Measurements from ENCODE around the gene MANF.

The MANF gene

GRCh38 chr3:51382947-51383578 is 2.0 kb upstream of the MANF start:
- no peak overlapping the region for H3K4me3 ChIP-seq (ENCODE audit: low read length)

GRCh38 chr3:51384055-51384725 is 901 bp upstream of the MANF start:
- peak overlapping the region; percentile 59 for H3K4me2 ChIP-seq (ENCODE audit: low read length)

More at GRCh38 chr3:51382947-51383578, 2.0 kb upstream of the MANF start:
- Histone ChIP-seq H3K18ac (ENCODE audit: low read length) (no peak overlapping the region), H3K79me2 (ENCODE audit: control insufficient read depth, insufficient read depth, low read length) (peaks cover 27% of the 10 kb centered on the region), H3K27ac (ENCODE audit: low read depth, low read length) (no peak overlapping the region), H3K79me1 (ENCODE audit: low read length) (peaks cover 16% of the 10 kb centered on the region), H2AK5ac (ENCODE audit: low read length) (no peak overlapping the region), H3K4me2 (ENCODE audit: low read length) (no peak overlapping the region), H3K9ac (ENCODE audit: low read length) (no peak overlapping the region), H4K8ac (ENCODE audit: low read depth, low read length) (no peak overlapping the region), H3K36me3 (ENCODE audit: control insufficient read depth, insufficient read depth, low read length) (peaks cover 2% of the 10 kb centered on the region), H3K56ac (ENCODE audit: low read length) (peak overlapping the region; percentile 52), H3K23ac (ENCODE audit: low read length) (no peak overlapping the region), H2BK5ac (ENCODE audit: low read length) (no peak overlapping the region), H2BK120ac (ENCODE audit: low read depth, low read length) (no peak overlapping the region), H3K27me3 (ENCODE audit: insufficient read depth, low read length, poor library complexity) (no peaks in the 10 kb centered on the region), H2BK15ac (replicated peaks; ENCODE audit: low read depth) (no peak overlapping the region), H3K4ac (ENCODE audit: low read depth, low read length) (no peak overlapping the region), H4K5ac (ENCODE audit: low read length) (no peak overlapping the region), H3K4me1 (ENCODE audit: control insufficient read depth, low read depth, low read length) (peaks cover 5% of the 10 kb centered on the region)
- DNase-seq = no peak
- WGBS (ENCODE audit: extremely low coverage, insufficient coverage, low lambda C conversion rate) = no CpG with 5 or more reads among the region's 3 CpGs

GRCh38 chr3:51385621-51386091 is 565 bp downstream of the MANF start:
- H2BK5ac ChIP-seq (ENCODE audit: low read length) = no peak overlapping the region
- peak overlapping the region; percentile 82 for H3K4me2 ChIP-seq (ENCODE audit: low read length)
- peak overlapping the region; percentile 99 for H3K4ac ChIP-seq (ENCODE audit: low read depth, low read length)
- H3K36me3 ChIP-seq (ENCODE audit: control insufficient read depth, insufficient read depth, low read length) = peaks cover 9% of the 10 kb centered on the region
- no peak overlapping the region for H4K8ac ChIP-seq (ENCODE audit: low read depth, low read length)
- H2BK15ac ChIP-seq (replicated peaks; ENCODE audit: low read depth) = no peak overlapping the region
- peak overlapping the region; percentile 79 for H3K18ac ChIP-seq (ENCODE audit: low read length)
- peak overlapping the region; percentile 54 for H3K23ac ChIP-seq (ENCODE audit: low read length)
- H4K5ac ChIP-seq (ENCODE audit: low read length) = no peak overlapping the region
- peak overlapping the region; percentile 90 for H3K56ac ChIP-seq (ENCODE audit: low read length)
- H2AK5ac ChIP-seq (ENCODE audit: low read length) = peak overlapping the region; percentile 1
- peak overlapping the region; percentile 95 for H3K4me3 ChIP-seq (ENCODE audit: low read length)
- no peaks in the 10 kb centered on the region for H3K27me3 ChIP-seq (ENCODE audit: insufficient read depth, low read length, poor library complexity)
- peak overlapping the region; percentile 90 for H3K9ac ChIP-seq (ENCODE audit: low read length)
- H3K4me1 ChIP-seq (ENCODE audit: control insufficient read depth, low read depth, low read length) = peaks cover 5% of the 10 kb centered on the region
- peaks cover 31% of the 10 kb centered on the region for H3K79me2 ChIP-seq (ENCODE audit: control insufficient read depth, insufficient read depth, low read length)
- no peak overlapping the region for H3K27ac ChIP-seq (ENCODE audit: low read depth, low read length)
- WGBS (ENCODE audit: extremely low coverage, insufficient coverage, low lambda C conversion rate) = no CpG with 5 or more reads among the region's 18 CpGs
- H3K79me1 ChIP-seq (ENCODE audit: low read length) = peaks cover 20% of the 10 kb centered on the region
- no peak for DNase-seq
- H2BK120ac ChIP-seq (ENCODE audit: low read depth, low read length) = no peak overlapping the region

More at GRCh38 chr3:51384055-51384725, 901 bp upstream of the MANF start:
- peak overlapping the region; percentile 5 for H2AK5ac ChIP-seq (ENCODE audit: low read length)
- peak overlapping the region; percentile 60 for H2BK5ac ChIP-seq (ENCODE audit: low read length)
- H3K23ac ChIP-seq (ENCODE audit: low read length) = no peak overlapping the region
- peak overlapping the region; percentile 74 for H3K4me3 ChIP-seq (ENCODE audit: low read length)
- H2BK15ac ChIP-seq (replicated peaks; ENCODE audit: low read depth) = no peak overlapping the region
- WGBS (ENCODE audit: extremely low coverage, insufficient coverage, low lambda C conversion rate) = no CpG with 5 or more reads among the region's 29 CpGs
- H3K4ac ChIP-seq (ENCODE audit: low read depth, low read length) = peak overlapping the region; percentile 94
- peaks cover 31% of the 10 kb centered on the region for H3K79me2 ChIP-seq (ENCODE audit: control insufficient read depth, insufficient read depth, low read length)
- peaks cover 9% of the 10 kb centered on the region for H3K36me3 ChIP-seq (ENCODE audit: control insufficient read depth, insufficient read depth, low read length)
- H3K27ac ChIP-seq (ENCODE audit: low read depth, low read length) = peak overlapping the region; percentile 71
- H3K56ac ChIP-seq (ENCODE audit: low read length) = peak overlapping the region; percentile 87
- H3K4me1 ChIP-seq (ENCODE audit: control insufficient read depth, low read depth, low read length) = peaks cover 5% of the 10 kb centered on the region
- no peak overlapping the region for H4K5ac ChIP-seq (ENCODE audit: low read length)
- H4K8ac ChIP-seq (ENCODE audit: low read depth, low read length) = peak overlapping the region; percentile 65
- H3K79me1 ChIP-seq (ENCODE audit: low read length) = peaks cover 20% of the 10 kb centered on the region
- peak overlapping the region; percentile 78 for H3K18ac ChIP-seq (ENCODE audit: low read length)
- no peaks in the 10 kb centered on the region for H3K27me3 ChIP-seq (ENCODE audit: insufficient read depth, low read length, poor library complexity)
- peak overlapping the region; percentile 5 for H2BK120ac ChIP-seq (ENCODE audit: low read depth, low read length)
- peak overlapping the region; percentile 85 for H3K9ac ChIP-seq (ENCODE audit: low read length)
- peak; percentile 31 for DNase-seq

- Histone ChIP-seq H4K8ac (ENCODE audit: low read depth, low read length) (no peak overlapping the region), H3K27ac (ENCODE audit: low read depth, low read length) (no peak overlapping the region), H3K23ac (ENCODE audit: low read length) (no peak overlapping the region), H3K27me3 (ENCODE audit: insufficient read depth, low read length, poor library complexity) (no peaks in the 10 kb centered on the region), H2BK5ac (ENCODE audit: low read length) (no peak overlapping the region), H3K4me2 (ENCODE audit: low read length) (peak overlapping the region; percentile 82), H3K36me3 (ENCODE audit: control insufficient read depth, insufficient read depth, low read length) (peaks cover 9% of the 10 kb centered on the region), H3K9ac (ENCODE audit: low read length) (peak overlapping the region; percentile 90), H2AK5ac (ENCODE audit: low read length) (no peak overlapping the region), H3K79me1 (ENCODE audit: low read length) (peaks cover 20% of the 10 kb centered on the region), H2BK120ac (ENCODE audit: low read depth, low read length) (no peak overlapping the region), H3K18ac (ENCODE audit: low read length) (no peak overlapping the region), H4K5ac (ENCODE audit: low read length) (no peak overlapping the region), H2BK15ac (replicated peaks; ENCODE audit: low read depth) (no peak overlapping the region), H3K4me1 (ENCODE audit: control insufficient read depth, low read depth, low read length) (peaks cover 5% of the 10 kb centered on the region), H3K56ac (ENCODE audit: low read length) (peak overlapping the region; percentile 90), H3K4me3 (ENCODE audit: low read length) (peak overlapping the region; percentile 95), H3K4ac (ENCODE audit: low read depth, low read length) (no peak overlapping the region), H3K79me2 (ENCODE audit: control insufficient read depth, insufficient read depth, low read length) (peaks cover 31% of the 10 kb centered on the region)
- no peak for DNase-seq
- WGBS (ENCODE audit: extremely low coverage, insufficient coverage, low lambda C conversion rate) = no CpG with 5 or more reads among the region's 8 CpGs
Observed at GRCh38 chr3:51386159-51386851, 1.2 kb downstream of the MANF start.

- Histone ChIP-seq H3K27ac (ENCODE audit: low read depth, low read length) (no peak overlapping the region), H2BK15ac (replicated peaks; ENCODE audit: low read depth) (no peak overlapping the region), H4K5ac (ENCODE audit: low read length) (no peak overlapping the region), H3K27me3 (ENCODE audit: insufficient read depth, low read length, poor library complexity) (no peaks in the 10 kb centered on the region), H4K8ac (ENCODE audit: low read depth, low read length) (no peak overlapping the region), H3K4me1 (ENCODE audit: control insufficient read depth, low read depth, low read length) (peaks cover 5% of the 10 kb centered on the region), H2AK5ac (ENCODE audit: low read length) (no peak overlapping the region), H3K79me2 (ENCODE audit: control insufficient read depth, insufficient read depth, low read length) (peaks cover 34% of the 10 kb centered on the region), H2BK120ac (ENCODE audit: low read depth, low read length) (no peak overlapping the region), H3K79me1 (ENCODE audit: low read length) (peaks cover 20% of the 10 kb centered on the region), H3K23ac (ENCODE audit: low read length) (no peak overlapping the region), H3K4me3 (ENCODE audit: low read length) (peak overlapping the region; percentile 95), H3K9ac (ENCODE audit: low read length) (peak overlapping the region; percentile 90), H3K18ac (ENCODE audit: low read length) (no peak overlapping the region), H3K4ac (ENCODE audit: low read depth, low read length) (no peak overlapping the region), H3K56ac (ENCODE audit: low read length) (peak overlapping the region; percentile 90), H3K4me2 (ENCODE audit: low read length) (peak overlapping the region; percentile 82), H3K36me3 (ENCODE audit: control insufficient read depth, insufficient read depth, low read length) (peaks cover 9% of the 10 kb centered on the region), H2BK5ac (ENCODE audit: low read length) (no peak overlapping the region)
- DNase-seq = no peak
- WGBS (ENCODE audit: extremely low coverage, insufficient coverage, low lambda C conversion rate) = no CpG with 5 or more reads among the region's 5 CpGs
Observed at GRCh38 chr3:51386852-51387229, 1.8 kb downstream of the MANF start.
